HG03432 (cell line): Measurements from ENCODE around the gene COLGALT1.
"Not testable (repeated sequence)": the region's sequence is repeated elsewhere in the genome, so short reads cannot be mapped to it uniquely, and the experiment has no call there.

Experiments used
- ATAC-seq: cut with Tn5 transposase; IDR thresholded peaks from one replicate; pipeline ENCODE4 v1.9.1; 2021; ENCODE audit warnings: mild to moderate bottlenecking, moderate library complexity; ENCODE audit not compliant: unreplicated experiment

COLGALT1 gene

DNA sequence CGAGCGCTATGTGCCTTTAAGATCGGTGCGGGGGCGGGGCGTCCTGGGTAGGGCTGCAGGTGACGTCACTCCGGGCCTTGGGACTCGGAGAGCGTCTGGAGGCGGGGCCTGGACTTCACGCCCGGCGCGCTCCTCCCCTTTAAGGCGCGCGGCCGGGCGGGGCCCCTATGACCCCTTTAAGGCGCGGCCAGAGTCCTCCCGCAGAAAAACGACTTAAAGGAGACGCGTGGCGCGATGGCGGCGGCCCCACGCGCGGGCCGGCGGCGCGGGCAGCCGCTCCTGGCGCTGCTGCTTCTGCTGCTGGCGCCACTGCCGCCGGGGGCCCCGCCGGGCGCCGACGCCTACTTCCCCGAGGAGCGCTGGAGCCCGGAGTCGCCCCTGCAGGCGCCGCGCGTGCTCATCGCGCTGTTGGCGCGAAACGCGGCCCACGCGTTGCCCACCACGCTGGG, at the start of gene COLGALT1:
Gene COLGALT1, plus strand, starts transcription at position 170 of the 449 bp plus-strand sequence. Its CDS starts 65 bp downstream, at position 235.
- peak; percentile 92 for ATAC-seq

- no peak for ATAC-seq
These were observed 48.7 kb upstream of the COLGALT1 start for GRCh38 chr19:17506745-17507144.

GRCh38 chr19:17508558-17508933, 46.9 kb upstream of the COLGALT1 start:
- ATAC-seq = not testable (repeated sequence)

DNA sequence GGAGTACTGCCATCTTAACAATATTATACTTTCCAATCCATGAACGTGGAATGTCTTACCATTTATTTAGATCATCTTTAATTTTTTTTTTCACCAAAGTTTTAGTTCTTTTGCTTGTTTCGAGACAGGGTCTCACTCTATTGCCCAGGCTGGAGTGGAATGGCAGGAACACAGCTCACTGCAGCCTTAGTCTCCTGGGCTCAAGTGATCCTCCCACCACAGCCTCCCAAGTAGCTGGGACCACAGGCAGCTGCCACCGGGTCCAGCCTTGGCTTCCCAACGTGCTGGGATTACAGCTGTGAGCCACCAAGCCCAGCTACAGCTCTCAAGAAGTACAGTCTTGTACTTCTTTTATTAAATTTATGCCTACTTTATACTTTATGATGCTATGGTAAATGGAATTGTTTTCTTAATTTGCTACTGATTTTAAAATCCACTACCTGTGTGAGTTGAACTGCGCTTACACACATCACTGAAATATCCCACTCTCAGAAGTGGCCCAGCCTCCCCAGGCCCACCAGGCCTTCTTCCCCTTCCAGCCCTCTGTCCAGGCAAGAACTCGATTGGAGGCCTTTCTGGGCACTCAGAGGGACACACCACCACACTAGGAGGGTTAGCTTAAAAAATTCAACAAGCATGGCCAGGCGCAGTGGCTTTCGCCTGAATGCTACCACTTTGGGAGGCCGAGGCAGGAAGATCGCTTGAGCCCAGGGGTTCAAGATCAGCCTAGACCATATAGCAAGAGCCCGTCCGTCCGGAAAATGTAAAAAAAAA, 45.0 kb upstream of the COLGALT1 start:
- no peak for ATAC-seq

GRCh38 chr19:17511724-17512573, 43.5 kb upstream of the COLGALT1 start:
- peak; percentile 71 for ATAC-seq

DNA sequence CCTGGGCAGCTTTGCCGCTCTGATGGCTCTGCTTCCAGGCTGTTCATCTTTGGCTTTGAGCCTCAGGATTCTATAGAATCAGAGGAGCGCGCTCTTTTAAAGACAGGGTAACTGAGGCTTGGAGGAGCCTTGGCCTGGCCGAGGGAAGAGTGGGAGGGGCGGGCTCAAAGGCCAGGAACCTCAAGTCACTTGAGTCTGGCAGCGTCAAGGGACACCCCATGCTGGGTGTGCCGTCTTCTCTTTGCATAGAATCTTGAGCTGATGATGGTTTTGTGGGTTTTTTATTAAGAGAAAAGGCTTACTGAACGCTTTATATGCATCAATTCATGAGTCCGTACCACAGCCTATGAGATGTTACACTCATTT, 42.9 kb upstream of the COLGALT1 start:
- no peak for ATAC-seq

DNA sequence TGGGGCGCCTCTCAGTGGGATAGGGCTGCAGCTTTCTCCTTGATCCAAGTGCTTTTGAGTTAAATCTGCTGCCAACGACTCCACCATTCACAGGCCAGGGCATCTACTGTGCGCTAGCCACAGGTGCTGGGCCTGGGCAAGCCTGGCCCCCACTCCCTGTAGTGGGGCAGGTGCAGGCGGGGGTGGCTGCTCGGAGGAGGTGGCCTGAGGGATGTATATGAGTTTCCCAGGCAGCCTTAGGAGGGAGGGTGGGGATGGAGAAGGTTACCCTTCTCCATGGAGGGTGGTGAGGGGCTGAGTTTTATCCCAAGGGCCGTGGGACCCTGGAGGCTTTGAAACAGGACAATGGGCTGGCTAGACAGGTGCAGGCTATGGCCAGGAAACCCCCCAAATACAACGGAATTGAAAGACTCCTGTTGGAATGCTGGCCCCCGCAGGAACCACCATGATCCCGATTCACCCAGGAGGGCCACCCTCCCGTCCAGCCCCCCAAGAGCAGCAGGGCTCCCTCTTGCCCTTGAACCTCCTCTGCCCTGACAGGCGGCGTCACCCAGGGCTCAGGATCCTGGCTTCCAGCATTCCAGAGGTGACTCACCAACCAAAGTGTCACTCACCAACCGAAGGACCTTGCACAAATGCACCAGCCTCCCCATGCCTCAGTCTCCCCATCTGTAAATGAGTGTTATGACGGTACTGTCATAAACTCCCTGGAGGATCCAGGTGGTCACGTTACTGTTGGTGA, 39.9 kb upstream of the COLGALT1 start:
- no peak for ATAC-seq

- ATAC-seq = no peak
These were observed 37.6 kb upstream of the COLGALT1 start for GRCh38 chr19:17517898-17518297.

GRCh38 chr19:17518654-17519053, 36.8 kb upstream of the COLGALT1 start:
- not testable (repeated sequence) for ATAC-seq

- ATAC-seq = no peak
These were observed 35.5 kb upstream of the COLGALT1 start for GRCh38 chr19:17519967-17520366.

GRCh38 chr19:17520865-17521264, 34.6 kb upstream of the COLGALT1 start:
- no peak for ATAC-seq

DNA sequence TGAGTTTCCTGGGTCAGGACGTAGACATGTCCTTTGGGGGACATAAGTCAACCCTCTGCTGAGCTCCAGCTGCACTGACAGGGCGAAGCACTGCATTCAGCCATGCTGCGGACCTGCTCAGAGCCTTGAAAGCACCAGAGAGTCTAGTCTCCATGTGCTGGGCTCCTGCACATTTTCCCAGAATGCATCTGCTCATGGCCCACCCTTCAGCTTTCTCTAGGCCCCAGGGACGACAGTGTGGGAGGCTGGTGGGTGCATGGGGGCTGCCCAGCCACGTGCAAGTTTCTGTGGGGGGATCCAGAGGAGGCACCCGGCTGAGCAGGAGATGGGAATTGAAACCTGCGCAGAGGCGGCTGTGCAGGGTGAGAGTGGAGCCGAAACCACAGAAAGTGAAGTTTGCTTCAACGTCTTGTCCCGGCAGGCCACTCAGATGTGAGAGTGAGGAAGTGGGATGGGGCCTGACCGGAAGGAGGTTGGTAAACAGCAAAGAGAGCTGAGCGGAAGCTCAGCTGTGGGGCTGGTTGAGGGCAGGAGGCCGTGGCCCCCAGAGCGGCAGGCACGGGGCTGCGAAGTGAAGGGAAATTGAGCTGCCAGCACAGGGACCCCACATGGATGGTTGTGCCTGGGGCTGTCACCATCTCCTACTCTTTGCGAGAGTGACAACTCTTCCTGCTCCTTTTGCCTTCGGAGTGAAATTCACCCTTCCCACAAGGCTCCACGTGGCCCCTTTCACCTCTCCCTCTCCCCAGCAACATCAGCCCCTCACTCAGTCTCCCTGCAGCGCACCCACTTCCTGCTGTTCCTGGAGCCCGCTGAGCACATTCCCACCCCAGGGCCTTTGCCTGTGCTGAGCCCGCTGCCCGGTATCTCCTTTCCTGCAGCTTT, 32.2 kb upstream of the COLGALT1 start:
- ATAC-seq = peak; percentile 66

GRCh38 chr19:17524651-17525050, 30.8 kb upstream of the COLGALT1 start:
- no peak for ATAC-seq

- ATAC-seq = no peak
These were observed 30.3 kb upstream of the COLGALT1 start for GRCh38 chr19:17525141-17525540.

GRCh38 chr19:17526922-17527321, 28.5 kb upstream of the COLGALT1 start:
- no peak for ATAC-seq

GRCh38 chr19:17527326-17527725, 28.1 kb upstream of the COLGALT1 start:
- ATAC-seq = no peak

DNA sequence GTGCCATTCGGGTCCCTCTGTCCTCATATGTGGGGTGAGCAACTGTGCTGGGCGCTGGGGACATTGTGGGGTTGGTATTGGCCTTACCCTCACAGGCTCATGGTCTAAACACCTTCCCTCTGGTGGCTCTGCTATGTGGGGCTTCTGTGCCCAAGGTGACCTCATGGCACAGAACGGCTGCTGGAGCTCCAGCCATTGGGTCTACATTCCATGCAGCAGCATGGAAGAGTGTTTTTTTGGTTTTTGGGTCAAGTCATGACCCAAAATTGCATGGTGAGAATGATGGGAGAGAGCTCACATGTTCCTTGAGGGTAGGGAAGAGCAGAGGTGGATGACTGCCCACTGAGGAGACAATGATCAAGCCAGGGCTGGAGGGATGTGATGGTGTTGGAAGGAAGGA, 26.8 kb upstream of the COLGALT1 start:
- no peak for ATAC-seq

DNA sequence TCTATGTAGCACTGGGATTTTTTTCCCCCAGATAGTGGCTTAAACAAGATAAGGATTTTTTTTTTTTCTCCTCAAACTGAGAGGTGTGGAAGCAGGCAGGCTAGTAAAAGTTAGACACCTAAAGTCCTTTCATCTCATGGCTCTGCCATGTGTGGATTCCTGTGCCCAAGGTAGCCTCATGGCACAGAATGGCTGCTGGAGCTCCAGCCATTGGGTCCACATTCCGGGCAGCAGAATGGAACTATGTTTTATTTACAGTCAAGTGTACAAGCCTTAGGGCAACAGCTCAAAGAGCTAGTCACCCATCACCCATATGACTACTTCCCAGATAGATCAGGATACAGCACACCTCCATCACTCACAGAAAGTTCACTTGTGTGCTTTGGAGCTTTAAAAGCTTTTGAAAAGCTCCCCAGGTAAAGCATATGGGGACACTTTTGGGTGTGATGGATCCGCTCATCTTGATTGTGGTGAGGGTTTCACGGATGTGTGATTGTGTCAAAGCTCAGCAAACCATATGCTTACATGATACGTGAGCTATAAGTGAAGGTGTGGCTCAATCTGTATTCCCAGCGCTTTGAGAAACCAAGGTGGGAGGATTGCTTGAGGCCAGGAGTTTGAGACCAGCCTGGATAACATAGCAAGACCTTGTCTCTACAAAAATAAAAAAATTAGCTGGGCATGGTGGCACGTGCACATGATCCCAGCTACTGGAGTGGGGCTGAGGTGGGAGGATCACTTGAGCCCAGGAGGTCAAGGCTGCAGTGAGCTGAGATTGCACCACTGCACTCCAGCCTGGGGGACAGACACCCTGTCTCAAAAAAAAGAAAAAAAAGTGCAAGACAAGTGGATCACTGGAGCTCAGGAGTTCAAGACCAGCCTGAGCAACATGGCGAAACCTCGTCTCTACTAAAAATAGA, 25.9 kb upstream of the COLGALT1 start:
- no peak for ATAC-seq

GRCh38 chr19:17530586-17530985, 24.9 kb upstream of the COLGALT1 start:
- no peak for ATAC-seq
